Stomach smooth muscle (tissue), 2 donors: Measurements from ENCODE around the gene SLC16A1.
"Not testable (repeated sequence)": the region's sequence is repeated elsewhere in the genome, so short reads cannot be mapped to it uniquely, and the experiment has no call there.

ENCODE experiments used
- H3K27ac ChIP-seq: one replicate; pipeline ENCODE4 v1.7.0; 2013; ENCODE audit warnings: mild to moderate bottlenecking, low read length, inconsistent platforms
- H3K27me3 ChIP-seq, 2 donors: one replicate each; pipeline ENCODE4 v1.7.0; 2013; ENCODE audit warnings: low read length in 2 of 2; ENCODE audit not compliant: insufficient read depth in 2 of 2, control insufficient read depth in 1 of 2
- H3K36me3 ChIP-seq, 2 donors: one replicate each; pipeline ENCODE4 v1.7.0; 2013; ENCODE audit warnings: low read length in 2 of 2; ENCODE audit not compliant: control insufficient read depth in 2 of 2, insufficient read depth in 2 of 2
- H3K4me1 ChIP-seq: one replicate; pipeline ENCODE4 v1.7.0; 2013; ENCODE audit warnings: low read length; ENCODE audit not compliant: control insufficient read depth, insufficient read depth
- H3K4me3 ChIP-seq, 2 donors: one replicate each; pipeline ENCODE4 v1.7.0; 2013; ENCODE audit warnings: low read length in 2 of 2
- H3K9ac ChIP-seq, 2 donors: one replicate each; pipeline ENCODE4 v1.7.0; 2013; ENCODE audit warnings: low read length in 2 of 2, mild to moderate bottlenecking in 1 of 2
- H3K9me3 ChIP-seq, 2 donors: one replicate each; pipeline ENCODE4 v1.7.0; 2013; ENCODE audit warnings: low read length in 2 of 2; ENCODE audit not compliant: control insufficient read depth in 2 of 2
- donor health status: healthy.
- donor health status: Pancreatic carcinoma.

SLC16A1 gene

DNA sequence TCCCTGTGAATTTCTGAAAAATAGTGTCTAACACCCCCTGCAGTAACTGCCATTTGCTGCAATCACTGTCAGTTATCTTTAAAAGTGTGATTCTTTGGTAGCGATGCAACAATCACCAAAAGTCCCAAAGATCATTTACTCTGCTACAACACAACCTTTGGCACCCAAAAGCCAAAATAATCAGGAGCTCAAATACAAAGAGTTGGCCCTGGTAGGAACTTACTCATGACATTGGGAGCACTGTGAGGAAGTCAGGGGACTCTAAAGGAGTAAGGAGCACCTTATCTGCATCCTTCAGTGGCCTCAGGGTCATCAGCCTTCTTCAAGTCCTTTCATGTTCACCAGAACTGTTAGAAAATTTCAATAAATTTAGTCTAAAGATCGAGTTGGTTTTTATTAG, 54.6 kb downstream of the SLC16A1 start:
- Histone ChIP-seq H3K4me1 (no peaks in the 10 kb centered on the region), H3K36me3 (no peaks in the 10 kb centered on the region), H3K27ac (no peak overlapping the region), H3K4me3 (no peak overlapping the region), H3K9ac (no peak overlapping the region), H3K27me3 (no peaks in the 10 kb centered on the region), H3K9me3 (no peaks in the 10 kb centered on the region)

DNA sequence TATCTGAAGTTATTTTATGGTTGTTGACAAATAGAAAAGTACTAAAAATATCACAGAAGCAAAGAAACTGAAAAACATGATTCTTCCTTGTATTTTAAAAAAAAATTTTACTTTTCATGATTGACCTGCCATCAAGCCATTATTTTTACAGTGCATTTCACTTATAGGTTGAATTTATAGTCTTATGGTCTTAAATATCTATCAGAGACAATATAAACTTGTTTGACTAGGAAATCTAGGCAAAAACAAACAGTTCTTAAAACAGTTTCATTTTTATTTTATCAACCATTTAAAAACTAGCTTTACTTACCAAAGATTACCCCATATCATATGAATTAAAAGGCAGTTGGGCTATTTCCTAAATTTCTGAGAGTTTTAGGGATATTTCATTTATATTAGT, 59.2 kb downstream of the SLC16A1 start:
- Histone ChIP-seq H3K4me3 (no peak overlapping the region), H3K9ac (no peak overlapping the region), H3K27me3 (no peaks in the 10 kb centered on the region), H3K27ac (no peak overlapping the region), H3K36me3 (no peaks in the 10 kb centered on the region), H3K4me1 (no peaks in the 10 kb centered on the region), H3K9me3 (peaks cover 0 to 2% of the 10 kb centered on the region in 2 donors)

DNA sequence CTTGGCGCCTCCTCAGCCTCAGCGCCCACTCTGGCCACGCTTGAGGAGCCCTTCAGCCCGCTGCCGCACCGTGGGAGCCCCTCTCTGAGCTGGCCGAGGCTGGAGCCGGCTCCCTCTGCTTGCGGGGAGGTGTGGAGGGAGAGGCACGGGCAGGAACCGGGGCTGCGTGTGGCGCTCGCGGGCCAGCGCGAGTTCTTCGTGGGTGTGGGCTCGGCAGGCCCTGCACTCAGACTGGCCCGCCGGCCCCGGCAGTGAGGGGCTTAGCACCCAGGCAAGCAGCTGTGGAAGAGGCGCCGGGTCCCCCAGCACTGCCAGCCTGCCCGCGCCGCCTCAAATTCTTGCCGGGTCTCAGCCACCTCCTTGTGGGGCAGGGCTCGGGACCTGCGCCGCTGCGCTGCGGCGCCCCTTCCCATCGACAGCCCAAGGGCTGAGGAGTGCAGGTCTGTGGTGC, 61.4 kb downstream of the SLC16A1 start:
- H3K4me1 ChIP-seq, result no peaks in the 10 kb centered on the region
- H3K27me3 ChIP-seq, result no peaks in the 10 kb centered on the region
- H3K27ac ChIP-seq, result no peak overlapping the region
- no peak overlapping the region for H3K9ac ChIP-seq
- no peak overlapping the region for H3K4me3 ChIP-seq
- peaks cover 0 to 2% of the 10 kb centered on the region in 2 donors for H3K9me3 ChIP-seq
- H3K36me3 ChIP-seq, result no peaks in the 10 kb centered on the region

DNA sequence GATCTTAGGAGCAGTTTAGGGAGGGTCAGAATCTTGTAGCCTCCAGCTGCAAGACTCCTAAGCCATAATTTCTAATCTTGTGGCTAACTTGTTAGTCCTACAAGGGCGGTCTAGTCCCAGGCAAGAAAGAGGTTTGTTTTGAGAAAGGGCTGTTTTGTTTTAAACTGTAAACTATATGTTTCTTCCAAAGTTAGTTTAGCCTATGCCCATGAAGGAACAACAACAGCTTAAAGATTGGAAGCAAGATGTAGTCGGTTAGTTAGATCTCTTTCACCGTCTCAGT, 62.0 kb downstream of the SLC16A1 start:
- no peak overlapping the region for H3K4me3 ChIP-seq
- H3K4me1 ChIP-seq, result no peaks in the 10 kb centered on the region
- no peak overlapping the region for H3K27ac ChIP-seq
- H3K27me3 ChIP-seq, result no peaks in the 10 kb centered on the region
- peaks cover 0 to 2% of the 10 kb centered on the region in 2 donors for H3K9me3 ChIP-seq
- H3K9ac ChIP-seq, result no peak overlapping the region
- no peaks in the 10 kb centered on the region for H3K36me3 ChIP-seq

DNA sequence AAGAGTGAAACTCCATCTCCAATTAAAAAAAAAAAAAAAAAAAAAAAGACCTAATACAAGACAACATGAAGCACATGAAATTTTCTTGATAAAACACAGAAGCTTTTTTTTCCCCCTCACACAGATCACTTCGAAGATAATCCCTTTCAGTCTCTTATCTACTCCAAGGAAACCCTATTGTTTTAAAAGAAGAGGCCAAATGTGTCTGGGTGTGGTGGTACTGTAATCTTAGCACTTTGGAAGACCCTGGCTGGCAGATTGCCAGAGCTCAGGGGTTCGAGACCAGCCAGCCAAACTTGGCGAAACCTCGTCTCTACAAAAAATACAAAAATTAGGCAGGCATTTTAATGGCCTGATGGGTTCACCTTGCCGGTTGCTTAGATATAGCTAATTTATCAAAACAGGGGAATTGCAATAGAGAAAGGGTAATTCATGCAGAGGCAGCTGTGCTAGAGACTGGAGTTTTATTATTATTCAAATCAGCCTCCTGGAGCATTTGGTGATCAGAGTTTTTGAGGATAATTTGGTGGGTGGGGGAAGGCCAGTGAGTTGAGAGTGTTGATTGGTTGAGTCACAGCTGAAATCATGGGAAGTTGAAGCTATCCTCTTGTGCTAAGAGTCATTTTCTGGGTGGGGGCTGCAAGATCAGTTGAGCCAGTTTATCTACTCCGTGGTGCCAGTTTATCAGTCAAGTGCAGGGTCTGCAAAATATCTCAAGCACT, 62.5 kb downstream of the SLC16A1 start:
- Histone ChIP-seq H3K4me1 (no peaks in the 10 kb centered on the region), H3K4me3 (no peak overlapping the region), H3K9me3 (peaks cover 0 to 2% of the 10 kb centered on the region in 2 donors), H3K27ac (no peak overlapping the region), H3K9ac (no peak overlapping the region), H3K27me3 (no peaks in the 10 kb centered on the region), H3K36me3 (no peaks in the 10 kb centered on the region)

DNA sequence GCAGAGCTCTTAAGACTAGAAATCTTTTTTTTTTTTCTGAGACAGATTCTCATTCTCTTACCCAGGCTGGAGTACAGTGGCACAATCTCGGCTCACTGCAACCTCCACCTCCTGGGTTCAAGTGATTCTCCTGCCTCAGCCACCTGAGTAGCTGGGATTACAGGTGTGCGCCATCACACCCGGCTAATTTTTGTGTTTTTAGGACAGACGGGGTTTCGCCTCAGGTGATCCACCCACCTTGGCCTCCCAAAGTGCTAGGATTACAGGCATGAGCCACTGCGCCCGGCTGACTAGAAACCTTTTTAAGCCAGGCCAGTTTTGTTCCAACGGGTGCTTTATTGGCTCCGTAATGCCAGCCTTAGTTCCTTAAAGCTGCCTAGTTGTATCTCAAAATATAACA, 66.1 kb downstream of the SLC16A1 start:
- H3K27ac ChIP-seq, H3K9me3 ChIP-seq, H3K4me1 ChIP-seq, H3K9ac ChIP-seq, H3K36me3 ChIP-seq, H3K4me3 ChIP-seq, H3K27me3 ChIP-seq: not testable (repeated sequence)

DNA sequence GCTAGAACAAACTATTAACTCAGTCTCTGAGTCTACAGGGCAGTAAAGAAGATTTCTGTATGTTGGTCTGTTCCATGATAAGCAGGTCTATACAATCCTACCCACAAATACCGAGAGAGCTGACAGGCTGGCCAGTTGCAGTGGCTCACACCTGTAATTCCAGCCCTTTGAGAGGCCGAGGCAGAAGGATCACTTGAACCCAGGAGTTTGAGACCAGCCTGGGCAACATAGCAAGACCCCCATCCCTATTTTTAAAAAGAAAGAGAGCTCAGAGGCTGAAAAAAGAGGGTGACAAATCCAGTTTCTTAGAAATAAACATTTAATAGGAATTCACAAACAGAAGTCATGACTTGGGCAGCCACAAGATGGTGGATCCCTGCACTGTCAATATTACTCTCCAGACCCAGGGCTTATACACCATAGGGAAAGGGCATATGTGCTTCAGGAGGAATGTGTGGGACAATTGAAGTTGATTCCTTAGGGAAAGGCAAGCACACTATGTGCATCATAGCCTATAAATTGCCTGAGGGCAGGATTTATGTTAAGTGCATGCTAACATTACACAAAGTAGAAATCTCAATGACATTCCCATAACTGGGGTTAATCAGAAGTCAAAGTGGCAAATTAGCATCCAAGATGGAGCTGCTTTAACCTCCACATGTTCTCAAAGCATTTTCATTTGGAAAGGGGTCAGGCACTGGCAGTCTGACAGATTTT, 66.8 kb downstream of the SLC16A1 start:
- no peaks in the 10 kb centered on the region for H3K4me1 ChIP-seq
- H3K9me3 ChIP-seq, result peaks cover 0 to 2% of the 10 kb centered on the region in 2 donors
- no peak overlapping the region for H3K27ac ChIP-seq
- no peaks in the 10 kb centered on the region for H3K36me3 ChIP-seq
- no peak overlapping the region for H3K9ac ChIP-seq
- no peak overlapping the region for H3K4me3 ChIP-seq
- no peaks in the 10 kb centered on the region for H3K27me3 ChIP-seq

DNA sequence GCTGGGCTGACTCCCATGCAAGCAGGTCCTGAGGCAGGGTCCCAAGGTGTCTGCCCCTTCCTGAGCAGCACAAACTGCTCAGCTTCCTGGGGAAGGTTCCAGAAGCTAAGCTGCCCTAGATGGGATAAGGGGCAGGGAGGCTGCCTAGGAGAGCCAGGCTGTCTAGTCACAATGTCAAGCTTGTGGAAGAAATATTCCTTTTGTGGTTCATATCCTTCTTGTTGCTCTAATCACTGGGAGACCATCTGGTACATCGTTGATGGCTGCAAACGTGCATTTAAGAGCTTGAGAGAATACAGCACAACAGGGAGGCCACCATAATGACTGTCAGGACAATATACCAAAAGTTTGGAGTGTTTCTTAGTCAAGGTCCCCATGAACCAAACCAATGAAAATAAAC, 67.4 kb downstream of the SLC16A1 start:
- Histone ChIP-seq H3K9ac (no peak overlapping the region), H3K36me3 (no peaks in the 10 kb centered on the region), H3K27me3 (no peaks in the 10 kb centered on the region), H3K27ac (no peak overlapping the region), H3K4me3 (no peak overlapping the region), H3K9me3 (peaks cover 0 to 2% of the 10 kb centered on the region in 2 donors), H3K4me1 (no peaks in the 10 kb centered on the region)

DNA sequence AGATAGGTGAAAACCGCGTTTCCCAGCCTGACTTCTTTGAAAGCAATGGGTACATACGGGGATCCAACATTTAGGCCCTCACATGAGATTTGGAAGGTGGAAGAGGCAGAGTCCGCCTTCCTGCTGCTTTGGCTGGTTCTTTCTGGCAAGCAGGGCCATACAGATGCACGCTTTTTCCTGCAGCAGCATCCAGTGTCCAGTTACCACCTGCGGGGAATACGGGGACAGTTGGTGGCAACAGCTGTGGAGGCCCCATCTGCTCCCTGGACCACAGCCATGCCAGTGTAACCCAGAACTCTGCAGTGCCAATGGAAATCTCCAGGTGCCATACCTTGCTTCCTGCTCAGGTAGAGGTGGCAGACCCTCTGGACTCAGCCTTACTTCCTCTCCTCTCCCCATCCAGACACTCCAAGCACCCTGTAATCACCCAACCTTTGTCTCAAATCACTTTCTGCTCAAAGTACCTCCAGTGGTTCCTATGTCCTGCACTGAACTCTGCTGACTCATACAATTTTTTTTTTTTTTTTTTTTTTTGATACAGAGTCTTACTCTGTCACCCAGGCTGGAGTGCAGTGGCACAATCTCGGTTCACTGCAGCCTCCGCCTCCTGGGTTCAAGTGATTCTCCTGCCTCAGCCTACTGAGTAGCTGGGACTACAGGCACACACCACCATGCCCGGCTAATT, 68.3 kb downstream of the SLC16A1 start:
- H3K27me3 ChIP-seq, result no peaks in the 10 kb centered on the region
- H3K27ac ChIP-seq, result no peak overlapping the region
- H3K9ac ChIP-seq, result no peak overlapping the region
- peaks cover 1% of the 10 kb centered on the region for H3K4me1 ChIP-seq
- H3K4me3 ChIP-seq, result no peak overlapping the region
- H3K9me3 ChIP-seq, result peaks cover 0 to 2% of the 10 kb centered on the region in 2 donors
- H3K36me3 ChIP-seq, result no peaks in the 10 kb centered on the region

DNA sequence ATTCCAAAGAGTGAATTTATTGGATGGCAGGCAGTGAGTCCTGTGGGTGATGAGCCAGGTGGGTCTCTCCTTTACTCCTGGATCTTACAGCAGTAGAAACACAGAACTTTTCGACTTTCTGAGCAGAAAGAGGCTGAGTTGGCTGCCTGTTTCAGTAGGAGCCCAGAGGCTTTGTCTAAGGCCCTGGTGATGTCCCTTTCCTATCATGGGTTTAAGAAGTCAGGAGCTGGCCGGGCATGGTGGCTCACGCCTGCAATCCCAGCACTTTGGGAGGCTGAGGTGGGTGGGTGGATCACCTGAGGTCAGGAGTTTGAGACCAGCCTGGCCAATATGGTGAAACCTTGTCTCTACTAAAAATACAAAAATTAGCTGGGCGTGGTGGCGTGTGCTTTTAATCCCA, 71.0 kb downstream of the SLC16A1 start:
- not testable (repeated sequence) for H3K27ac ChIP-seq, H3K9ac ChIP-seq, H3K27me3 ChIP-seq, H3K36me3 ChIP-seq, H3K4me3 ChIP-seq, H3K9me3 ChIP-seq, H3K4me1 ChIP-seq

DNA sequence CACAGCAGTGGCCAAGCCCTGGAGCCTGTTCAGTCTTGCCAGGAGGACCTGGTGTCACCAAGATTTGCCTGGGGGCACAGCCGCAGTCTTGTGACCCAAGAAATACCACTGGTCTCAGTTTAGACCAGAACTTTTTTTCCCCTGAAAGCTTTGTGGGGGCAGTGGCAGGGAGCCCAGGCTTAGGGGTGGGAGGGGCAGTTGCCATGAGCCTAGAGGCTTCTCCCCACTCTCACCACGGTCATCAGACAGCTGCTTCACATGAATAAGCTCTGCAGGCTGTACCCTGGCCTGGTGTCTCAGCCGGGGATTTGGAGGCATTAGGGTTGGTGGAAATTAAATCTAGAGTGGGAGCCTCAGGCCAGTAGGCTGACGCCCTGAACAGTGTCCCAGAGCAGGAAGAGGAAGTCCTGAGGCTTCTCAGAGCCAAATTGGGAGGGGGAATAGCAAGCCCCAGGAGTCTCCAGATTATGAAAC, 73.7 kb downstream of the SLC16A1 start:
- Histone ChIP-seq H3K9ac (no peak overlapping the region), H3K4me1 (peaks cover 2% of the 10 kb centered on the region), H3K27ac (no peak overlapping the region), H3K4me3 (no peak overlapping the region), H3K27me3 (no peaks in the 10 kb centered on the region), H3K9me3 (no peaks in the 10 kb centered on the region), H3K36me3 (no peaks in the 10 kb centered on the region)
